Measurements from ENCODE around the gene OCA2. TPM values are rescaled to one million over a fixed set of nuclear protein-coding genes. Genes with fewer than 3 reads are reported as not detected.

The OCA2 gene
- polyA plus RNA-seq, 1 donor from 2014 or later = 0.97 TPM

GRCh38 chr15:27787931-27788330, 311.2 kb downstream of the OCA2 start:
- TF ChIP-seq SMC3 (conservative IDR thresholded peaks at IDR 0.05; ENCODE audit: poor library complexity) (no peak), EP300 (conservative IDR thresholded peaks at IDR 0.05; ENCODE audit: poor library complexity, severe bottlenecking) (no peak)
- TF ChIP-seq, protein P1, sequence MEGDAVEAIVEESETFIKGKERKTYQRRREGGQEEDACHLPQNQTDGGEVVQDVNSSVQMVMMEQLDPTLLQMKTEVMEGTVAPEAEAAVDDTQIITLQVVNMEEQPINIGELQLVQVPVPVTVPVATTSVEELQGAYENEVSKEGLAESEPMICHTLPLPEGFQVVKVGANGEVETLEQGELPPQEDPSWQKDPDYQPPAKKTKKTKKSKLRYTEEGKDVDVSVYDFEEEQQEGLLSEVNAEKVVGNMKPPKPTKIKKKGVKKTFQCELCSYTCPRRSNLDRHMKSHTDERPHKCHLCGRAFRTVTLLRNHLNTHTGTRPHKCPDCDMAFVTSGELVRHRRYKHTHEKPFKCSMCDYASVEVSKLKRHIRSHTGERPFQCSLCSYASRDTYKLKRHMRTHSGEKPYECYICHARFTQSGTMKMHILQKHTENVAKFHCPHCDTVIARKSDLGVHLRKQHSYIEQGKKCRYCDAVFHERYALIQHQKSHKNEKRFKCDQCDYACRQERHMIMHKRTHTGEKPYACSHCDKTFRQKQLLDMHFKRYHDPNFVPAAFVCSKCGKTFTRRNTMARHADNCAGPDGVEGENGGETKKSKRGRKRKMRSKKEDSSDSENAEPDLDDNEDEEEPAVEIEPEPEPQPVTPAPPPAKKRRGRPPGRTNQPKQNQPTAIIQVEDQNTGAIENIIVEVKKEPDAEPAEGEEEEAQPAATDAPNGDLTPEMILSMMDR (IDR thresholded peaks at IDR 0.05; ENCODE audit: poor library complexity, severe bottlenecking) = no peak
- no peak overlapping the region for H3K4me3 ChIP-seq (ENCODE audit: low read length)
- H3K9me3 ChIP-seq (ENCODE audit: low read length) = no peaks in the 10 kb centered on the region
- no peaks in the 10 kb centered on the region for H3F3A ChIP-seq (ENCODE audit: insufficient read depth, low read length, poor library complexity, severe bottlenecking)
- no peak overlapping the region for H3K27ac ChIP-seq (ENCODE audit: low read length)
- H3K79me2 ChIP-seq (replicated peaks; ENCODE audit: insufficient read depth, low read length) = no peaks in the 10 kb centered on the region
- H3K27me3 ChIP-seq (ENCODE audit: insufficient read depth, low read depth, low read length) = no peaks in the 10 kb centered on the region
- H3K36me3 ChIP-seq (ENCODE audit: insufficient read depth, low read length) = no peaks in the 10 kb centered on the region
- H3K9me2 ChIP-seq (ENCODE audit: insufficient read depth, low read length) = no peaks in the 10 kb centered on the region
- H2AFZ ChIP-seq (ENCODE audit: low read depth, low read length) = no peak overlapping the region
- H3K9ac ChIP-seq (ENCODE audit: low read length) = no peak overlapping the region
- no peak overlapping the region for H3K4me2 ChIP-seq (ENCODE audit: low read length)
- H4K20me1 ChIP-seq (ENCODE audit: insufficient read depth) = no peaks in the 10 kb centered on the region

DNA sequence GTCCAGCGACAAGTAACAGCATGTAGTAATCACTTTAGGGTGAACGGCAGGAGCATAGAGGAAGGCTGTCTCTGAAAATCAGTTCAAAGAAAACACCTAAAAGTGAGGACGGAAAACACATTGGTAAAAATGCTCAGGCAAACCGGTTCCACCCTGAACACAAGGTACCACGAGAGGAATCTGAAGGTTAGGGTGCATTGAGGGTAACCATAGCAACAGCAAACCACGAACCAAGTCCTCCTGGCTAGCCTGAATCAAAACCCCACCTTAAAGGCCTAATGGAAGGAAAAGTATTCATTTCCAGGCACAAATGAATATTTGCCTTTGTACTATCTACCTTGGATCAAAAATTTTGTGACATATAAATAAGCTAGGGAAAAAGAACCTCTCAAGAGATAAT, 315.0 kb downstream of the OCA2 start:
- no peak overlapping the region for H2AFZ ChIP-seq (ENCODE audit: low read depth, low read length)
- H3K9me2 ChIP-seq (ENCODE audit: insufficient read depth, low read length) = no peaks in the 10 kb centered on the region
- H3K9me3 ChIP-seq (ENCODE audit: low read length) = no peaks in the 10 kb centered on the region
- H3K27ac ChIP-seq (ENCODE audit: low read length) = no peak overlapping the region
- H3K4me3 ChIP-seq (ENCODE audit: low read length) = no peak overlapping the region
- H3K79me2 ChIP-seq (replicated peaks; ENCODE audit: insufficient read depth, low read length) = no peaks in the 10 kb centered on the region
- no peaks in the 10 kb centered on the region for H4K20me1 ChIP-seq (ENCODE audit: insufficient read depth)
- H3K4me2 ChIP-seq (ENCODE audit: low read length) = no peak overlapping the region
- TF ChIP-seq TAF1 (IDR thresholded peaks at IDR 0.05; ENCODE audit: low read depth) = no peak
- TF ChIP-seq SMC3 (conservative IDR thresholded peaks at IDR 0.05; ENCODE audit: poor library complexity) = no peak
- TF ChIP-seq MXI1 (conservative IDR thresholded peaks at IDR 0.05; ENCODE audit: poor library complexity, severe bottlenecking) = no peak
- TF ChIP-seq EP300 (conservative IDR thresholded peaks at IDR 0.05; ENCODE audit: poor library complexity, severe bottlenecking) = no peak
- TF ChIP-seq, protein P1 (IDR thresholded peaks at IDR 0.05; ENCODE audit: poor library complexity, severe bottlenecking) = no peak
- TF ChIP-seq RAD21 (conservative IDR thresholded peaks at IDR 0.05) = no peak
- TF ChIP-seq EZH2 (IDR thresholded peaks at IDR 0.05; ENCODE audit: borderline replicate concordance, insufficient read depth, low read length, poor library complexity, severe bottlenecking) = no peak
- TF ChIP-seq REST (IDR thresholded peaks at IDR 0.05; ENCODE audit: borderline replicate concordance) = no peak
- TF ChIP-seq POLR2AphosphoS5 (IDR thresholded peaks at IDR 0.05) = no peak
- no peaks in the 10 kb centered on the region for H3K27me3 ChIP-seq (ENCODE audit: insufficient read depth, low read depth, low read length)
- no peak overlapping the region for H3K9ac ChIP-seq (ENCODE audit: low read length)
- H3F3A ChIP-seq (ENCODE audit: insufficient read depth, low read length, poor library complexity, severe bottlenecking) = no peaks in the 10 kb centered on the region
- no peaks in the 10 kb centered on the region for H3K36me3 ChIP-seq (ENCODE audit: insufficient read depth, low read length)

Measured in neural cell (in vitro differentiated cells).